ENCODE measurements around the gene CTBP2.

DNA sequence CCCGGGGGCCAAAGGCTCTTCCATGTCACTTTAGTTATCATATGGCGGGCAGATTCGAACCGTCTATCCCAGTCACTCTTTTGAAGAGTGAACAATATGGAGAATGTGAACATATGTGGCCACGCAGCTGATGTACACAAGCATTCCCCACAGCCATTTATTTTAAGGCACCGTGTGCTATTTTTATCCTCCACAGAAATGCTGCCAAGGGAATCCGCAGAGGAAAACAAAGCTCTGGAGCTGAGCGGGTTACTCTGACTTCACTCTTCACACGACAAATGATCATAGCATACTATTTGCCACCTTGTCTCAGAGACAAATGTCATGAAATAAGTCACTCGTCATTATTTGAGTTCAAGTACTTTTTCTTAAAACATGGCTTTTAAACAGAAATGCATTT, 100.3 kb downstream of the CTBP2 start:
- TF ChIP-seq, protein P1, sequence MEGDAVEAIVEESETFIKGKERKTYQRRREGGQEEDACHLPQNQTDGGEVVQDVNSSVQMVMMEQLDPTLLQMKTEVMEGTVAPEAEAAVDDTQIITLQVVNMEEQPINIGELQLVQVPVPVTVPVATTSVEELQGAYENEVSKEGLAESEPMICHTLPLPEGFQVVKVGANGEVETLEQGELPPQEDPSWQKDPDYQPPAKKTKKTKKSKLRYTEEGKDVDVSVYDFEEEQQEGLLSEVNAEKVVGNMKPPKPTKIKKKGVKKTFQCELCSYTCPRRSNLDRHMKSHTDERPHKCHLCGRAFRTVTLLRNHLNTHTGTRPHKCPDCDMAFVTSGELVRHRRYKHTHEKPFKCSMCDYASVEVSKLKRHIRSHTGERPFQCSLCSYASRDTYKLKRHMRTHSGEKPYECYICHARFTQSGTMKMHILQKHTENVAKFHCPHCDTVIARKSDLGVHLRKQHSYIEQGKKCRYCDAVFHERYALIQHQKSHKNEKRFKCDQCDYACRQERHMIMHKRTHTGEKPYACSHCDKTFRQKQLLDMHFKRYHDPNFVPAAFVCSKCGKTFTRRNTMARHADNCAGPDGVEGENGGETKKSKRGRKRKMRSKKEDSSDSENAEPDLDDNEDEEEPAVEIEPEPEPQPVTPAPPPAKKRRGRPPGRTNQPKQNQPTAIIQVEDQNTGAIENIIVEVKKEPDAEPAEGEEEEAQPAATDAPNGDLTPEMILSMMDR (conservative IDR thresholded peaks at IDR 0.05) = no peak
- no peak for TF ChIP-seq ZFX (IDR thresholded peaks at IDR 0.05)

All from C4-2B (cell line).